HepG2 (cell line): Measurements from ENCODE around the gene MYL2. TPM values are rescaled to one million over a fixed set of nuclear protein-coding genes. Genes with fewer than 3 reads are reported as not detected.

Experiments used
- ATAC-seq: fragments of 200-7000 bp; cut with Tn5 transposase; 3 replicates; pipeline ENCODE4 v1.9.1; 2020; ENCODE audit warnings: mild to moderate bottlenecking, moderate library complexity
- BruUV-seq: library from RNA; stranded (reverse); fragments of 400-500 nt; replicated peaks from 2 replicates; lab custom pipeline; 2021; lab: Mats Ljungman, UMichigan
- CTCF ChIA-PET: fragments of 300-600 bp; formaldehyde crosslinking; extraction: SDS; loops from one replicate; lab custom pipeline; 2021; ENCODE audit warnings: low total read pairs, inconsistent platforms, low intra/inter-chr PET ratio; lab: Yijun Ruan, JAX
- POLR2A ChIA-PET: fragments of 350-600 bp; sonication (Branson Sonifier 250); formaldehyde crosslinking; loops from one replicate; lab custom pipeline; 2020; ENCODE audit warnings: antibody characterized with exemption, inconsistent platforms; lab: Yijun Ruan, JAX
- DNase-seq: peaks from one replicate; pipeline ENCODE4 v3.0.0-alpha.2; 2015; ENCODE audit warnings: low spot score
- FAIRE-seq: peaks from 3 replicates; lab custom pipeline; 2011; peaks lifted over from hg19 to GRCh38; lab: Jason Lieb, UNC
- H2AFZ ChIP-seq: one replicate; pipeline ENCODE4 v1.6.1; 2011; ENCODE audit warnings: low read length, inconsistent platforms
- H3K27ac ChIP-seq: fragments of 300-600 bp; 3 replicates; pipeline ENCODE4 v1.8.0; 2011; ENCODE audit warnings: mixed run types, mild to moderate bottlenecking, mixed read lengths, low read length, inconsistent platforms; ENCODE audit not compliant: insufficient read depth; ENCODE audit errors: extremely low read length
- H3K27me3 ChIP-seq, 2 experiments: fragments of 200-600 bp in 1 of 2; 2 replicates in 1 of 2; 3 replicates in 1 of 2; pipeline versions ENCODE4 v1.6.0 to v1.8.0; 2011; ENCODE audit warnings: low read length in 2 of 2, mild to moderate bottlenecking in 2 of 2, moderate library complexity in 2 of 2, inconsistent platforms in 1 of 2; ENCODE audit not compliant: insufficient read depth in 2 of 2, control insufficient read depth in 1 of 2
- H3K36me3 ChIP-seq, 2 experiments: fragments of 200-600 bp in 1 of 2; replicated peaks in 1 of 2; 2 replicates in 1 of 2; 3 replicates in 1 of 2; pipeline versions ENCODE4 v1.5.1 to v1.8.0; 2011; ENCODE audit warnings: low read length in 2 of 2, inconsistent platforms in 1 of 2; ENCODE audit not compliant: insufficient read depth in 2 of 2, control insufficient read depth in 1 of 2
- H3K4me1 ChIP-seq: 2 replicates; pipeline ENCODE4 v1.5.1; 2012; ENCODE audit warnings: low read length, inconsistent platforms; ENCODE audit not compliant: insufficient read depth
- H3K4me2 ChIP-seq: 2 replicates; pipeline ENCODE4 v1.6.0; 2011; ENCODE audit warnings: low read depth, low read length, inconsistent platforms
- H3K4me3 ChIP-seq, 3 experiments: fragments of 200-600 bp in 1 of 3; sonication (generic), shearing (Covaris generic) in 1 of 3; replicated peaks in 1 of 3; 2 replicates each; pipeline ENCODE4 v1.5.1; 2011 to 2016; ENCODE audit warnings: low read length in 3 of 3, inconsistent platforms in 2 of 3, low read depth in 2 of 3, mild to moderate bottlenecking in 2 of 3, control low read depth in 1 of 3, mixed read lengths in 1 of 3; ENCODE audit not compliant: insufficient read depth in 1 of 3
- H3K79me2 ChIP-seq: one replicate; pipeline ENCODE4 v1.6.1; 2011; ENCODE audit warnings: low read length, inconsistent platforms; ENCODE audit not compliant: insufficient read depth
- H3K9ac ChIP-seq: 2 replicates; pipeline ENCODE4 v1.6.0; 2011; ENCODE audit warnings: mild to moderate bottlenecking, low read depth, low read length, inconsistent platforms; ENCODE audit not compliant: insufficient read depth
- H3K9me3 ChIP-seq: 2 replicates; pipeline ENCODE4 v1.5.1; 2012; ENCODE audit warnings: mild to moderate bottlenecking, low read length
- H4K20me1 ChIP-seq: 2 replicates; pipeline ENCODE4 v1.6.0; 2011; ENCODE audit warnings: inconsistent platforms, mild to moderate bottlenecking, low read length, moderate library complexity; ENCODE audit not compliant: insufficient read depth
- ARNTL ChIP-seq: sonication (generic); formaldehyde crosslinking; IDR thresholded peaks from 2 replicates; pipeline ENCODE4 v1.4.0; 2020; ENCODE audit warnings: mild to moderate bottlenecking, missing genetic modification reagents
- ATF1 ChIP-seq: IDR thresholded peaks from 2 replicates; pipeline ENCODE4 v1.6.1; 2016; ENCODE audit warnings: mild to moderate bottlenecking, control low read depth
- EZH2 ChIP-seq: conservative IDR thresholded peaks from 2 replicates; pipeline ENCODE4 v1.6.1; 2012; ENCODE audit warnings: mild to moderate bottlenecking, low read depth, low read length, moderate library complexity
- FIP1L1 ChIP-seq: fragments of 200-400 bp; formaldehyde crosslinking; IDR thresholded peaks from 2 replicates; pipeline ENCODE4 v1.6.1; 2018; ENCODE audit warnings: low read depth, mild to moderate bottlenecking, low read length, moderate library complexity, borderline replicate concordance; ENCODE audit not compliant: insufficient read depth
- MEF2D ChIP-seq: sonication (generic); formaldehyde crosslinking; IDR thresholded peaks from 2 replicates; pipeline ENCODE4 v1.5.1; 2020; ENCODE audit warnings: mild to moderate bottlenecking, missing genetic modification reagents
- PRMT3 ChIP-seq: sonication (generic); formaldehyde crosslinking; IDR thresholded peaks from 2 replicates; pipeline ENCODE4 v1.8.1; 2022; ENCODE audit warnings: low read depth, mild to moderate bottlenecking, moderate library complexity, missing genetic modification reagents, borderline replicate concordance
- SKI ChIP-seq: fragments of 450-650 bp; IDR thresholded peaks from one replicate; pipeline ENCODE4 v1.6.1; 2018; ENCODE audit warnings: mild to moderate bottlenecking; ENCODE audit not compliant: partially characterized antibody
- TCF7L2 ChIP-seq: IDR thresholded peaks from 2 replicates; pipeline ENCODE4 v1.6.1; 2011; ENCODE audit warnings: mild to moderate bottlenecking, low read depth, low read length, moderate library complexity
- TGIF2 ChIP-seq: IDR thresholded peaks from 2 replicates; pipeline ENCODE4 v1.6.1; 2016; ENCODE audit warnings: control low read depth, missing compliant biosample characterization
- ZNF274 ChIP-seq: sonication (generic); formaldehyde crosslinking; IDR thresholded peaks from 2 replicates; pipeline ENCODE4 v1.5.1; 2020; ENCODE audit warnings: mild to moderate bottlenecking, missing genetic modification reagents
- ZNF343 ChIP-seq: sonication (generic); formaldehyde crosslinking; IDR thresholded peaks from 2 replicates; pipeline ENCODE4 v1.4.0; 2020; ENCODE audit warnings: mild to moderate bottlenecking, missing genetic modification reagents
- ZNF367 ChIP-seq: sonication (generic); formaldehyde crosslinking; IDR thresholded peaks from 2 replicates; pipeline ENCODE4 v1.4.0; 2020; ENCODE audit warnings: missing genetic modification reagents, borderline replicate concordance
- ZNF530 ChIP-seq: sonication (generic); formaldehyde crosslinking; IDR thresholded peaks from 2 replicates; pipeline ENCODE4 v1.5.0; 2020; ENCODE audit warnings: low read depth, mild to moderate bottlenecking, missing genetic modification reagents
- WGBS: methylation state at CpG from one replicate; pipeline ENCODE4 v1.1.6; 2017; ENCODE audit warnings: low lambda C conversion rate; 5-methylcytosine and 5-hydroxymethylcytosine counted together
- in situ Hi-C: cut with HindIII; loops from 2 replicates; pipeline ENCODE4 v1.10.0; 2017; ENCODE audit warnings: low pct_unique_long_range_greater_than_20kb; ENCODE audit not compliant: extremely low pct_ligation_motif_present
- intact Hi-C: fragments of 100-400 bp; cut with micrococcal nuclease; formaldehyde crosslinking; loops from one replicate; pipeline ENCODE4 v1.10.0; 2022; ENCODE audit not compliant: unreplicated experiment
- polyA plus RNA-seq, 8 experiments: library from polyadenylated mRNA; depleted of rRNA in 3 of 8; stranded (reverse) in 7 of 8; unstranded in 1 of 8; fragments of >200 nt; fragmentation: Illumina TruSeq in 4 of 8; extraction: Trizol in 4 of 8; gene quantifications; 2 replicates each; pipeline versions ENCODE4 v1.2.1 to v1.2.3, GENCODE V29; 2011 to 2016; ENCODE audit warnings: low read depth in 4 of 8, missing spikeins in 1 of 8, mixed read lengths in 1 of 8; ENCODE audit not compliant: insufficient read depth in 1 of 8
- total RNA-seq, 5 experiments: library from RNA; depleted of rRNA; stranded (reverse); fragments of >200 nt; fragmentation: Illumina TruSeq; extraction: Trizol; gene quantifications; 2 replicates each; pipeline ENCODE4 v1.2.3, GENCODE V29; 2016; ENCODE audit warnings: low read depth in 1 of 5
- TF ChIP-seq, protein P1 (sequence below): sonication (generic); formaldehyde crosslinking; IDR thresholded peaks from 2 replicates; pipeline ENCODE4 v1.5.0; 2020; ENCODE audit warnings: missing genetic modification reagents, mild to moderate bottlenecking, borderline replicate concordance
- TF ChIP-seq, protein P2 (sequence below): sonication (generic); formaldehyde crosslinking; IDR thresholded peaks from 2 replicates; pipeline ENCODE4 v1.4.0; 2020; ENCODE audit warnings: missing genetic modification reagents, borderline replicate concordance
- TF ChIP-seq, protein P3 (sequence below): sonication (generic); formaldehyde crosslinking; IDR thresholded peaks from 2 replicates; pipeline ENCODE4 v1.8.0; 2022; ENCODE audit warnings: missing genetic modification reagents, low read depth, mild to moderate bottlenecking, borderline replicate concordance
- TF ChIP-seq, protein P4 (sequence below): sonication (generic); formaldehyde crosslinking; IDR thresholded peaks from 2 replicates; pipeline ENCODE4 v1.8.0; 2022; ENCODE audit warnings: low read depth, missing genetic modification reagents

MYL2 gene
- total and polyA plus RNA-seq, 2 of the 13 experiments (the other 11 are each of a cell fraction or from before 2014, with no cell fraction given) = not detected

DNA sequence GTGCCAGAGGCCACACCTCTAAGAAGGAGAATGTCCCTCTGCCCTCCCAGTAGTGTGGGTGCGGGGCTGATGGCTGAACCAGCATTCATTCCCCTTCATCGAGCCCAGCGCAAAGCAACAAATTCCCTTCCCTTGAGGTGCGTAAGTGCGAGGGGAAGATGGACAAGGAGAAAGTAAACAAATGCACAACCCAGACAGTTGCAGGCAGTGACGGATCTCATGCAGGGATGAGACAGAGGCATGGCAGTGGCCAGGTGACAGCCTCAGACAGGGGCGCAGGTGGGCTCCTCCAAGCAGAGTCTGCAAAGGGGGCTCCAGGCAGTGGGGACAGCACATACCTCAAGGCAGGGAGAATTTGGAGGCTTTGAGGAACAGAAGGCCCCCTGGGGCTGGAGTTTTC is 2.3 kb upstream of the MYL2 start:
- no peak overlapping the region for H3K9ac ChIP-seq
- no peaks in the 10 kb centered on the region for H3K4me1 ChIP-seq
- H3K27me3 ChIP-seq = peaks cover 1 to 59% of the 10 kb centered on the region in 2 experiments; a peak in 4 of 5 replicates
- no peaks in the 10 kb centered on the region for H4K20me1 ChIP-seq
- POLR2A ChIA-PET = no interaction called here
- 13% methylated on average over 7 of the region's 7 CpGs for WGBS
- no TSS peak for BruUV-seq
- H3K4me2 ChIP-seq = no peak overlapping the region
- no peak overlapping the region for H3K4me3 ChIP-seq
- H3K9me3 ChIP-seq = no peaks in the 10 kb centered on the region
- TF ChIP-seq EZH2 = no peak
- TF ChIP-seq ATF1 = no peak
- TF ChIP-seq ZNF274 = no peak
- TF ChIP-seq, protein P1, sequence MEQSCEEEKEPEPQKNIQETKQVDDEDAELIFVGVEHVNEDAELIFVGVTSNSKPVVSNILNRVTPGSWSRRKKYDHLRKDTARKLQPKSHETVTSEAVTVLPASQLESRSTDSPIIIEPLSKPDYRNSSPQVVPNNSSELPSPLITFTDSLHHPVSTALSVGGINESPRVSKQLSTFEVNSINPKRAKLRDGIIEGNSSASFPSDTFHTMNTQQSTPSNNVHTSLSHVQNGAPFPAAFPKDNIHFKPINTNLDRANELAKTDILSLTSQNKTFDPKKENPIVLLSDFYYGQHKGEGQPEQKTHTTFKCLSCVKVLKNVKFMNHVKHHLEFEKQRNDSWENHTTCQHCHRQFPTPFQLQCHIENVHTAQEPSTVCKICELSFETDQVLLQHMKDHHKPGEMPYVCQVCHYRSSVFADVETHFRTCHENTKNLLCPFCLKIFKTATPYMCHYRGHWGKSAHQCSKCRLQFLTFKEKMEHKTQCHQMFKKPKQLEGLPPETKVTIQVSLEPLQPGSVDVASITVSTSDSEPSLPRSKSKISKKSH (CRISPR knock-in tag) = no peak
- no peak for TF ChIP-seq ZNF343 (CRISPR knock-in tag)
- TF ChIP-seq, protein P2, sequence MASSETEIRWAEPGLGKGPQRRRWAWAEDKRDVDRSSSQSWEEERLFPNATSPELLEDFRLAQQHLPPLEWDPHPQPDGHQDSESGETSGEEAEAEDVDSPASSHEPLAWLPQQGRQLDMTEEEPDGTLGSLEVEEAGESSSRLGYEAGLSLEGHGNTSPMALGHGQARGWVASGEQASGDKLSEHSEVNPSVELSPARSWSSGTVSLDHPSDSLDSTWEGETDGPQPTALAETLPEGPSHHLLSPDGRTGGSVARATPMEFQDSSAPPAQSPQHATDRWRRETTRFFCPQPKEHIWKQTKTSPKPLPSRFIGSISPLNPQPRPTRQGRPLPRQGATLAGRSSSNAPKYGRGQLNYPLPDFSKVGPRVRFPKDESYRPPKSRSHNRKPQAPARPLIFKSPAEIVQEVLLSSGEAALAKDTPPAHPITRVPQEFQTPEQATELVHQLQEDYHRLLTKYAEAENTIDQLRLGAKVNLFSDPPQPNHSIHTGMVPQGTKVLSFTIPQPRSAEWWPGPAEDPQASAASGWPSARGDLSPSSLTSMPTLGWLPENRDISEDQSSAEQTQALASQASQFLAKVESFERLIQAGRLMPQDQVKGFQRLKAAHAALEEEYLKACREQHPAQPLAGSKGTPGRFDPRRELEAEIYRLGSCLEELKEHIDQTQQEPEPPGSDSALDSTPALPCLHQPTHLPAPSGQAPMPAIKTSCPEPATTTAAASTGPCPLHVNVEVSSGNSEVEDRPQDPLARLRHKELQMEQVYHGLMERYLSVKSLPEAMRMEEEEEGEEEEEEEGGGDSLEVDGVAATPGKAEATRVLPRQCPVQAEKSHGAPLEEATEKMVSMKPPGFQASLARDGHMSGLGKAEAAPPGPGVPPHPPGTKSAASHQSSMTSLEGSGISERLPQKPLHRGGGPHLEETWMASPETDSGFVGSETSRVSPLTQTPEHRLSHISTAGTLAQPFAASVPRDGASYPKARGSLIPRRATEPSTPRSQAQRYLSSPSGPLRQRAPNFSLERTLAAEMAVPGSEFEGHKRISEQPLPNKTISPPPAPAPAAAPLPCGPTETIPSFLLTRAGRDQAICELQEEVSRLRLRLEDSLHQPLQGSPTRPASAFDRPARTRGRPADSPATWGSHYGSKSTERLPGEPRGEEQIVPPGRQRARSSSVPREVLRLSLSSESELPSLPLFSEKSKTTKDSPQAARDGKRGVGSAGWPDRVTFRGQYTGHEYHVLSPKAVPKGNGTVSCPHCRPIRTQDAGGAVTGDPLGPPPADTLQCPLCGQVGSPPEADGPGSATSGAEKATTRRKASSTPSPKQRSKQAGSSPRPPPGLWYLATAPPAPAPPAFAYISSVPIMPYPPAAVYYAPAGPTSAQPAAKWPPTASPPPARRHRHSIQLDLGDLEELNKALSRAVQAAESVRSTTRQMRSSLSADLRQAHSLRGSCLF (CRISPR knock-in tag) = no peak
- no peak for TF ChIP-seq SKI
- TF ChIP-seq TGIF2 (CRISPR knock-in tag) = no peak
- no peak for TF ChIP-seq ZNF367 (CRISPR knock-in tag)
- TF ChIP-seq, protein P3, sequence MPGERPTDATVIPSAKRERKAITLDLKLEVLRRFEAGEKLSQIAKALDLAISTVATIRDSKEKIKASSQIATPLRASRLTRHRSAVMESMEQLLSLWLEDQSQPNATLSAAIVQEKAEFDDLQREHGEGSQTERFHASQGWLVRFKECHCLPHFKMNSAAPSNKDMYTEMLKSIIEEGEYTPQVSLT (CRISPR knock-in tag) = no peak
- no peak for TF ChIP-seq PRMT3
- no peak for TF ChIP-seq ARNTL (CRISPR knock-in tag)
- TF ChIP-seq, protein P4, sequence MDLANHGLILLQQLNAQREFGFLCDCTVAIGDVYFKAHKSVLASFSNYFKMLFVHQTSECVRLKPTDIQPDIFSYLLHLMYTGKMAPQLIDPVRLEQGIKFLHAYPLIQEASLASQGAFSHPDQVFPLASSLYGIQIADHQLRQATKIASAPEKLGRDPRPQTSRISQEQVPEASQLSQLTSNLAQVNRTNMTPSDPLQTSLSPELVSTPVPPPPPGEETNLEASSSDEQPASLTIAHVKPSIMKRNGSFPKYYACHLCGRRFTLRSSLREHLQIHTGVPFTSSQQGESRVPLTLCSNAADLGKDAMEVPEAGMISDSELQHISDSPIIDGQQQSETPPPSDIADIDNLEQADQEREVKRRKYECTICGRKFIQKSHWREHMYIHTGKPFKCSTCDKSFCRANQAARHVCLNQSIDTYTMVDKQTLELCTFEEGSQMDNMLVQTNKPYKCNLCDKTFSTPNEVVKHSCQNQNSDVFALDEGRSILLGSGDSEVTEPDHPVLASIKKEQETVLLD (CRISPR knock-in tag) = no peak
- TF ChIP-seq ZNF530 = no peak
- TF ChIP-seq MEF2D (CRISPR knock-in tag) = no peak
- no peak for TF ChIP-seq FIP1L1
- no peak for TF ChIP-seq TCF7L2
- intact Hi-C loops = no loop called here
- H2AFZ ChIP-seq = no peak overlapping the region
- H3K79me2 ChIP-seq = no peaks in the 10 kb centered on the region
- in situ Hi-C loops = no loop called here
- CTCF ChIA-PET = no interaction called here
- no peak for DNase-seq
- H3K27ac ChIP-seq = no peak overlapping the region
- ATAC-seq = no peak
- no peak for FAIRE-seq
- H3K36me3 ChIP-seq = no peaks in the 10 kb centered on the region
